Activated T-cell treated with anti-CD3 and anti-CD28 coated beads, Interleukin-2, amount 50 U/mL, for 72 hours (primary cell): Measurements from ENCODE around the gene PAX5. TPM values are rescaled to one million over a fixed set of nuclear protein-coding genes. Genes with fewer than 3 reads are reported as not detected.

Source experiments
- ATAC-seq, 2 donors: fragments of 150-1000 bp; cut with Tn5 transposase; replicated peaks in 1 of 2; 2 replicates each; pipeline ENCODE4 v1.10.0; 2021; ENCODE audit warnings: moderate library complexity in 2 of 2, mild to moderate bottlenecking in 1 of 2
- DNase-seq, 2 donors: peaks; one replicate each; pipeline ENCODE4 v3.0.0; 2021 to 2022; ENCODE audit warnings: mixed read lengths in 1 of 2
- H3K27ac Mint-ChIP-seq: one replicate; pipeline ENCODE4 v1.8.0; 2022; ENCODE audit warnings: mild to moderate bottlenecking, moderate library complexity, mixed read lengths
- H3K27me3 Mint-ChIP-seq: one replicate; pipeline ENCODE4 v1.8.0; 2022; ENCODE audit warnings: low read depth, mixed read lengths
- H3K36me3 Mint-ChIP-seq, 2 donors: one replicate each; pipeline ENCODE4 v1.8.0; 2022; ENCODE audit warnings: mixed read lengths in 2 of 2, mild to moderate bottlenecking in 1 of 2; ENCODE audit not compliant: insufficient read depth in 2 of 2
- H3K4me1 Mint-ChIP-seq: one replicate; pipeline ENCODE4 v1.8.0; 2022; ENCODE audit warnings: low read depth, mixed read lengths
- H3K4me3 Mint-ChIP-seq, 2 donors: one replicate each; pipeline ENCODE4 v1.8.0; 2022; ENCODE audit warnings: mild to moderate bottlenecking in 2 of 2, mixed read lengths in 2 of 2, moderate library complexity in 2 of 2
- H3K9me3 Mint-ChIP-seq, 2 donors: one replicate each; pipeline ENCODE4 v1.8.0; 2022; ENCODE audit warnings: mixed read lengths in 2 of 2
- total RNA-seq, 2 donors: library from RNA; stranded (reverse); gene quantifications; one replicate each; pipeline ENCODE4 v1.2.3, GENCODE V29; 2022

The PAX5 gene
- total RNA-seq, 2 donors from 2014 or later, result 2.2 TPM

DNA sequence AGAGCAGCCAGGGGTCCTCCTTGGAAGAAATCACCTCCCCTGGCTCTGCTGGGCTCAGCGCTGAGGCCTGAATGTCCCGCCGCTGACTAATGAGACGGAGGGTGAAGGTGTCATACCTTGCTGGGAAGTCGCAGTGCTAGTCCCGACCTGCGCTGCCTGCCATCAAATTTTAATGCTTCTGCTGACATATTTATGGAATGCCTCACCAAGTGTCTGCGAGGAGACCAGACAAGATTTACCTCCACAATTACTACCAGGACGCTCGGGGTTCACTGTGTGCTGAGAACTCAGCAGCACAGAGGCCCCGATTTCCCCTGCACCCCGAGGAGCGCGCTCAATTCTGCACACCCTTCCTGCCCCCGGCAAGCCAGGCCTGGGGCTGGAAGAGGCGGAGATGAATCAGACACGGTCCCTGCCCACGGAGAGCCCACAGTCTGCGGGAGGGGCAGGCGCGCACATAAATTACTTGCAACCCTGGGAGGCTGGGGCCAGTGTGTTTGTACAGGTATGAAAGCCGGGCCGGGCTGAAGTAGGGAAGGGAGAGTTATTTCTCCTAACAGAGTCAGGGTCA, 175.2 kb downstream of the PAX5 start:
- no peak for ATAC-seq

DNA sequence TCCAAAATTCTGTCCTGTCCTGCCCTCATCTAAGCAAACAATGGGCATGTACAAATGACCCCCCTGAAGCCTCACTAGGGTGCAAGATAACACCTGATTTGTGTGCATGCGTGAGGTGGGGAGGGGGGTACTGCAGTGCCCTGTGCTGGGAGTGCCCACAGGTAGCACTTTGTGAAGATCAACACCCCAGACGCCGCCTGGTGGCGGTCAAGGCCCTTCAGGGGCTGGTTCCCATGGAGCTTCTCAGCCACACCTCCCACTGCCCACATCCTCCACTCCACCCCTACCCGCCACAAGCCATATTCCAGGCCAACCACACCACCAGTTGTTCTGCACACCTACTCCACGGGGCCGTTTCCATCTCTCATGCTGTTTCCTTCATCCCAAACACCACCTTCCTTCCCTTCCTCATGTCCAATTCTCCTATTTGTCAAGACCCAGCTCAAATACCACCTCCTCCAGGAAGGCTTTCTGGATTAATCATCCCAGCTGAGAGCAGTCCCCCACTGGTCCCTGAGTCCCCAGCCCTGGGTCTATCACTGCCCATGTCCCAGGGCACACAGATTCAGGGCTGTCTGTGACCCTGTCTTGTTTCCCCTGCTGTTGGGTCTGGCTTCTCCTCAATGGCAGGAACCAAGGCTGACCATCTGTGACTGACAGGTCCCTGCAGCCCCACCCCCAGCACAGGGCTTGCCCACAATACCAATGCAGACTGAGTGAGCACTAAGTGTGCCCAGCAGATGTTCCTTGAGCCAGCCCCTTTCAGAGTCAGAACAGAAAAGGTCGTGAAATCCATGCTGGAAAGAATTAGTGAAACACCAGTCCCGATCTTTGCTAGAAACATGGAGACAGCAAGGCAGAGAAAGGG, 178.4 kb downstream of the PAX5 start:
- H3K9me3 Mint-ChIP-seq, result no peaks in the 10 kb centered on the region
- H3K27ac Mint-ChIP-seq, result no peak overlapping the region
- H3K4me3 Mint-ChIP-seq, result no peak overlapping the region
- peaks cover 9% of the 10 kb centered on the region for H3K4me1 Mint-ChIP-seq
- peak; percentile 79 to 84 for ATAC-seq
- DNase-seq, result peak; percentile 53 to 55
- H3K27me3 Mint-ChIP-seq, result peaks cover 7% of the 10 kb centered on the region
- H3K36me3 Mint-ChIP-seq, result no peaks in the 10 kb centered on the region

More for the DNA sequence above, 175.2 kb downstream of the PAX5 start:
- peaks cover 7% of the 10 kb centered on the region for H3K27me3 Mint-ChIP-seq
- H3K9me3 Mint-ChIP-seq, result no peaks in the 10 kb centered on the region
- H3K4me1 Mint-ChIP-seq, result peaks cover 9% of the 10 kb centered on the region
- DNase-seq, result no peak
- H3K36me3 Mint-ChIP-seq, result no peaks in the 10 kb centered on the region
- no peak overlapping the region for H3K4me3 Mint-ChIP-seq
- H3K27ac Mint-ChIP-seq, result no peak overlapping the region

DNA sequence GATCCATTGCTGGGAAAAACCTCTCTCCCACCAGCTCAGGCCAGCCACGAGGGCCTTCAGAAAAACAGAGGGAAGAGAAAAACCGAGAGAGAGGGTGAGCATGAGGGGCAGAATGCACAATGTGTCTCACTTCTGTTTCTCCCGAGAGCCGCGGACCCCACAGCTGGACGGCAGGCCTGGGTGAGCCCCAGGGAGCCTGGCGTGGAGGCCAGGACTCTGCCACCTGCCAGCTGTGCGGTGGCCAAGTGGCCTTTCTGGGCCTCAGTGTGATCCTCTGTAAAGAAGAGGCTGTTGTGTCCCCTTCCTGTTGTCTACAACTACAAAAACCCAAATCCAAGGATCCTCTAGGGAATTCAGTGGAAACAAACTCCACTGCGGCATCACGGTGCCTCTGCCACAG, 179.3 kb downstream of the PAX5 start:
- peaks cover 7% of the 10 kb centered on the region for H3K27me3 Mint-ChIP-seq
- peaks cover 9% of the 10 kb centered on the region for H3K4me1 Mint-ChIP-seq
- ATAC-seq, result no peak
- DNase-seq, result no peak
- H3K36me3 Mint-ChIP-seq, result no peaks in the 10 kb centered on the region
- no peaks in the 10 kb centered on the region for H3K9me3 Mint-ChIP-seq
- no peak overlapping the region for H3K4me3 Mint-ChIP-seq
- H3K27ac Mint-ChIP-seq, result no peak overlapping the region

DNA sequence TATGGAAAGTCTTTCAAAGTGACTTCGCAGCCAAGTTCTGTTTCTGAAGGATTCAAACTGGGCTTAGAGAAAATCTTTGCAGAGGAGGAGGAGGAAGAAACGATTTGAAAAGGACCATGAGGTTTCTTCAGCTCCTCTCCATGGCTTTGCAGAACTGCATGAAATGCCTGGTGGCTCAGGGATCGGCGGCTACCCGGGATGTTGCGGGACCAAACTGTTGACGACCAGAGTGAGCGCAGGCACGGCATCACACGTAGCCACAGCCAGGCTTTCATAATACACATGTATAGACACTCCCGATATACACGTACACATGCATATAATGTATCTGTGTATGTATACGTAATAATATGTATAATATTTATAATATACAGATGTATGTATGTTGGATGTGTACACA, 180.0 kb downstream of the PAX5 start:
- H3K27ac Mint-ChIP-seq, result no peak overlapping the region
- no peak for DNase-seq
- ATAC-seq, result no peak
- H3K36me3 Mint-ChIP-seq, result no peaks in the 10 kb centered on the region
- H3K27me3 Mint-ChIP-seq, result peaks cover 7% of the 10 kb centered on the region
- H3K9me3 Mint-ChIP-seq, result no peaks in the 10 kb centered on the region
- peaks cover 9% of the 10 kb centered on the region for H3K4me1 Mint-ChIP-seq
- H3K4me3 Mint-ChIP-seq, result no peak overlapping the region

DNA sequence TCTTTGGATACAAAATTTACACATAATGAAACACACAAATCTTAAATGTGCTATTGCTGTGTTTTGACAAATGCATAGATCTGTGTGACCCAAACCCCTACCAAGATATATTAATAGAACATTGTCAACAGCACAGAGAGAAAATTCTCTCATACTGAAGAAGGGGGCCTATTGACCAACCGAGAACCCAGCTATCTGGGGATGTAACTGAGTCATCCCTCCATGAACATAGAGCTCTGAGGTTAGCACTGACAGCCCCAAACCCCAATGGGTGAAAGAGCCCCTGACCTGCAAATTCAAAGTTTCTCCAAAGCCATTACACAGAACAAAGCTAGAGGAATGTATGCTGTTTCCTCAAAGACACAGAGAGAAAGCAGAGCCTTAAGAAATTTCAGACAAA, 180.8 kb downstream of the PAX5 start:
- peaks cover 7% of the 10 kb centered on the region for H3K27me3 Mint-ChIP-seq
- H3K4me1 Mint-ChIP-seq, result peaks cover 9% of the 10 kb centered on the region
- peak overlapping the region; percentile 61 for H3K27ac Mint-ChIP-seq
- no peak for ATAC-seq
- DNase-seq, result no peak
- no peak overlapping the region for H3K4me3 Mint-ChIP-seq
- H3K9me3 Mint-ChIP-seq, result no peaks in the 10 kb centered on the region
- no peaks in the 10 kb centered on the region for H3K36me3 Mint-ChIP-seq

DNA sequence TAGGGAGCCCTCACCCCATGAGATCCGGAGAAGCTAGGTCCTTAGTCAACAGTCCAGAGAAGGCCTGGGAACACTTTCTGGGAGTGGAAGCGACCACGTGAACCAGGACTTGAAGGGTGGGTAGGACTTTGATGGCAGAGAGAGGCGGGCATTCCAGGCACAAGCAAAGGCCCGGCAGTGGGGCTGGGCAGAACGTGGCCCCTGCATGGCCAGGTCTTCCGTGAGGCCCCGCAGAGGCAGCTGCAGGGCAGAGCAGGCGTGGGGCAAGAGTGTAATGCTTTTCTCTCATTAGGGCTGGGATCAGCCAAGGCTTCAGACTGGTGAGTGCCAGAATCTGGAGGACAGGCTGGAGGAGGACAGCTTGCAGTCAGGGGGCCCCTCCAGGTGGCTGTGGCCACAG, 184.1 kb downstream of the PAX5 start:
- H3K36me3 Mint-ChIP-seq, result no peaks in the 10 kb centered on the region
- H3K27me3 Mint-ChIP-seq, result no peaks in the 10 kb centered on the region
- H3K4me3 Mint-ChIP-seq, result no peak overlapping the region
- H3K27ac Mint-ChIP-seq, result no peak overlapping the region
- ATAC-seq (no peak), DNase-seq (no peak)
- H3K4me1 Mint-ChIP-seq, result no peaks in the 10 kb centered on the region
- H3K9me3 Mint-ChIP-seq, result no peaks in the 10 kb centered on the region

DNA sequence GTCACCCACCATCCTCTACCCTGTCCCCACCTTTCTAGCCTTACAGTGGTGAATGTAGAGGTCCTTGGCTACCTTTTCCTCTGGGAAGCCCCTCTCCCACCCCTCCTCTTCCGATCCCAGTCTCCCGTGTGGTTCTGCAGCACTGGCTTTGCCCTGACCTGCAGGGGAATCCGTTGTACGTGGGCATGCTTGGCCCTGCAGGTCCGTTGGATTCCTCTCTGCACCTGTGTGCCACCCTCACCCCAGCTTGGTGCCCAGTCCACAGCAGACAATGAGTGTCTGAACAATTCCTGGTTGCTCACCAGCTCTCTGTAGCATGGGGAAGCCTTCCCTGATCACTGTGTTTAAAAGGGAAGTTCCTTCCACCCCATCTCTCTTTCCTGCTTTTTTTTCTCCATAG, 185.1 kb downstream of the PAX5 start:
- DNase-seq, result no peak
- H3K27ac Mint-ChIP-seq, result no peak overlapping the region
- H3K36me3 Mint-ChIP-seq, result no peaks in the 10 kb centered on the region
- no peak for ATAC-seq
- H3K9me3 Mint-ChIP-seq, result no peaks in the 10 kb centered on the region
- H3K4me3 Mint-ChIP-seq, result no peak overlapping the region
- H3K4me1 Mint-ChIP-seq, result no peaks in the 10 kb centered on the region
- no peaks in the 10 kb centered on the region for H3K27me3 Mint-ChIP-seq

DNA sequence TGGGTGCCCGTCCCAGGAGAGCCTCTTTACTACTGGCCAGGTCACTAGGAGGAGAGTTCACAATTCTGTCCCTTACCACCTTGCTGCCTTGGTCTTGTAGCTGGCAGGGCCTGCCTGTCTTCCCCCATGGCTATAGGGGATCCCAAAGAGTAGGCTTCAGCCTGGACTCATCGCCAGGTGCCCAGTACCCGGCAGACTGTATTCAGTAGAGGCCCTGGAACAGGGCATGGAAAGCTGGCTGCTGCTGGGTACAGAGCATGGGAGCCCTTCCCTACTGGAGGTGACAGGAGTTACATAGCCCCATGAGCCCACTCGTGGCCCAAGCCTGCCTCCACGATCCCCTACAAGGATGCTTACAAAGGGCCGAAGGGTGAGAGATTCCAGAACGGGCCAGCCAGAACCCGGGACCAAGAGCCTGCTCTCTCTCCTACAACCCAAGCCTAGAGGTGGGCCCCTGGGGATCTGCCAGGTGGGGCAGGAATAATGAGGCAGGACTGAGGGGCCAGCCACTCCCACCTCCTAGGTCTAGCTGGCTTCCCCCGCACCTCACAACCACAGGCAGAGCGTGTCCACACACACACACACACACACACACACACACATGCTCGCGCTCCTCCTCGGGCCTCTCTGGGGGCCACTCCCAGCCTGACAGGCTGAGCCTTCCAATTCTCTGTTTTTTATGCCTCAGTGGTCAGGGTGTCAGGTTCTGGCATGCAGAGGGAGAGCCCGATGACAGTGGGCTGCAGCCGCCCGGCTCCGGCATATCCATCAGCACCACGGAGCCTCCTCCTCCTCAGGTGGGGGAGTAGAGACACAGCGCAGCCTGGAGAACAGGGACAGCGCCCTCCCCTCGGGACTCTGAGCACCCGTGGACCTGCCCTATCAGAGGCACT, 186.0 kb downstream of the PAX5 start:
- no peak overlapping the region for H3K4me3 Mint-ChIP-seq
- H3K9me3 Mint-ChIP-seq, result no peaks in the 10 kb centered on the region
- no peaks in the 10 kb centered on the region for H3K4me1 Mint-ChIP-seq
- no peaks in the 10 kb centered on the region for H3K36me3 Mint-ChIP-seq
- ATAC-seq (no peak), DNase-seq (no peak)
- no peaks in the 10 kb centered on the region for H3K27me3 Mint-ChIP-seq
- no peak overlapping the region for H3K27ac Mint-ChIP-seq

DNA sequence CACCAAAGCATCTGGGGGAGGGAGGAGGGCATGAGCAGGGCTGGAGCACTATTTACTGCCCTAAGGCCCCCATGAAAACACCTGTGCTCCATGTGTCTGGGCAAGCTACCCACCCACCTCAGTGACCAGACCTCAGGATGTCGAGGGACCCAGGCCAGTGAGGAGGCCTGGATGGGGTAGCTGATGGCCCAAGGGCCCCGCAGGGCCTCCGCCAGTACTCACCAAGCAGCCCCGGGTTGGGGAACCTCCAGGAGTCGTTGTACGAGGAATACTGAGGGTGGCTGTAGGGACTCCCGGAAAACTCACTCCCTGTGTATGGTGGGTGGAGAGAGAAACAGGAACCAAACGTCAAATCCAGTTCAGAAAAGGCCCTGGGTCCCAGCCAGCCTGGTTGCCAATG, 187.4 kb downstream of the PAX5 start:
- Mint-ChIP-seq H3K27ac (no peak overlapping the region), H3K4me3 (no peak overlapping the region), H3K27me3 (no peaks in the 10 kb centered on the region), H3K36me3 (no peaks in the 10 kb centered on the region), H3K4me1 (no peaks in the 10 kb centered on the region), H3K9me3 (no peaks in the 10 kb centered on the region)
- no peak for ATAC-seq
- no peak for DNase-seq

DNA sequence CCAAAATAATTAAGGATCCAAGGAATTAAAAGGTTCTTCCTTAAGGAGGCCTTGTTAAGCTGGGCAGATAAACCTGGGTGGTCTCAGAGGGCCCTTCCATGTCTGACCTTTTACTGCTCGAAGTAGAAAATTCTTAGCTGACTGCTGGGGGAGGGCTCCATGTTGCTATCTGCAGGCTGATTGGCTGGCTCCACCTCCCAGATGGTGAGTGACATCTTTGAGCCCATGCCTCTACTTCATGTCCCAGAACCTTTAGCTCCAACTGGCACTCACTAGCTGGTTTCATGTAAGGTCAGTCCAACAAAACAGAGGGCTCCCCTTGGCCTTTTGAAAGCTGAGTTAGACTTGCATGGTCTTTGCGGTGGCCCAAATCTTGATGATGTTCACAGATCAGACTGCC, 188.2 kb downstream of the PAX5 start:
- H3K27me3 Mint-ChIP-seq, result no peaks in the 10 kb centered on the region
- H3K9me3 Mint-ChIP-seq, result no peaks in the 10 kb centered on the region
- no peaks in the 10 kb centered on the region for H3K4me1 Mint-ChIP-seq
- DNase-seq (no peak), ATAC-seq (no peak)
- no peaks in the 10 kb centered on the region for H3K36me3 Mint-ChIP-seq
- no peak overlapping the region for H3K27ac Mint-ChIP-seq
- no peak overlapping the region for H3K4me3 Mint-ChIP-seq

DNA sequence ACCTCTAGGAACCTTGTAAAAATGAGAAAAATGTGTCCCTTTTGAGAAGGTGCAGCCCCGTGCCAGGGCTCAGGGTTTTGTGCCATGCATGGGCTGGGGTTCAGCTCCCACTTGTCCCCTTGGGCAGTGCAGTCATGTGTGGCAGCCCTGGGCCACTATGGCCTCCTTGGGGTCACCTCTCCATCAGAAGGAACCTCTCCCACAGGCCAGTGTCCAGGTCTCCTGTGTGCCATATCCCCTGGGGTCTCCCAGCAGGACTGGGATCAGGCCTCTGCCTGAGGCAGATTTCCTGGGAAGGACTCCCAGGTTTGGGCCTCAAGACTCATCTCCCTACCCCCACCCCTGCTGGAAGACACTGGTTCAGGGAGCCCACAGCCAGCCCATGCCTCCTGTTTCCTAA, 189.1 kb downstream of the PAX5 start:
- H3K9me3 Mint-ChIP-seq, result no peaks in the 10 kb centered on the region
- DNase-seq (no peak), ATAC-seq (no peak)
- H3K4me1 Mint-ChIP-seq, result no peaks in the 10 kb centered on the region
- no peaks in the 10 kb centered on the region for H3K27me3 Mint-ChIP-seq
- no peak overlapping the region for H3K4me3 Mint-ChIP-seq
- H3K27ac Mint-ChIP-seq, result no peak overlapping the region
- H3K36me3 Mint-ChIP-seq, result no peaks in the 10 kb centered on the region

DNA sequence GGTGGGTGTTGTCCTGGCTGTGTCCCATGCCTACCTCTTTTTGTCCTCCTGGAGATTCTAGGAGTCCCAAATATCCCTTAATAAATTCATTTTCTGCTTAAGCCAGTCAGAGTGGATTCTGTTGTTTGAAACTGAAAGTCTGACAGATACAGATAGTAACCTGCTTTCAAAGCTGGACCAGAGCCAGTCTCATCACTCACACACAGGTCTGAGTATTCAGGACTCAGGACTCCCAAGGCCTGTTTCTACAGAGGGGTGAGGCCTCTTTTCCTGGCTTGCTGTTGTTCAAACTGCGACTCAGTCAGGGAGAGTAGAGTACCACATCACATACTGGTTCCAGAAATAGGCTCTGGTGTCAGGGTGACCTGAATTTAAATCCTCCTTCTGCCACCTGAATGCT, 190.1 kb downstream of the PAX5 start:
- H3K27me3 Mint-ChIP-seq, result no peaks in the 10 kb centered on the region
- ATAC-seq (peak; percentile 25 to 61), DNase-seq (peak in 1 of 2 donors; percentile 4)
- H3K9me3 Mint-ChIP-seq, result no peaks in the 10 kb centered on the region
- no peak overlapping the region for H3K4me3 Mint-ChIP-seq
- H3K27ac Mint-ChIP-seq, result no peak overlapping the region
- no peaks in the 10 kb centered on the region for H3K36me3 Mint-ChIP-seq
- H3K4me1 Mint-ChIP-seq, result no peaks in the 10 kb centered on the region
